Hematopoietic multipotent progenitor cell treated with erythropoietin and hydrocortisone succinate and interleukin-3 and kit ligand, for 4 days (in vitro differentiated cells): Measurements from ENCODE around the gene IL10.
"Not testable (repeated sequence)": the region's sequence is repeated elsewhere in the genome, so short reads cannot be mapped to it uniquely, and the experiment has no call there.

Experiments used
- DNase-seq: peaks from one replicate; pipeline ENCODE4 v3.0.0-alpha.2; 2015

The IL10 gene

GRCh38 chr1:206762741-206763364, 9.4 kb downstream of the IL10 start:
- not testable (repeated sequence) for DNase-seq

DNA sequence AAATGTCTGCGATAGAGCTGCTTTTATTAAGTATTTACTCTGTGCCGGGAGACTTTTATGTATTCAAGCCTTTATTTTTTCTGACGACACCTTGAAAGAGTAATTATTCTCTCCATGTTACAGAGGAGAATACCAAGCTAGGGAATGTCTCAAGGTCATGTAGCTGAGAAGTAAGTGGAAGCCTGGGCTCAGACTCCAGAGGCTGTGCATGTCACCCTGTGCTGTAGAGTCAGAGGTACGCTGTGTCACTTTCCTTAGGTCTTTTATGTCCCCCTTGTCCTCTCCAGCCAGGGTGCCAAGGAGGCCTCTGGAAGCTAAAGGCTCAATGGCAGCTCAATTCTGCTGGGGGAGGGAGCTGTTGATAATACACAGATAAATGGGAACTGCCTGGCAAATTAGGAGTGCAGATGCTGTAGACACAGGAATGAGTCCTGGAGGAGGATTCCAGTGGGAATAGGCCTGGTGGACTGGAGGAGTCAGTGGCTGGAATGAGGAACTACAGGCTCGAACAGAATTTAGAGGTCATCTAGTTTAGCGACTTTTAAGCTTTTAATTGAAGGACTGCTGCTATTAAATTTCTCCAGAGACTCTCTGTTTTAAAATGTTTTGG, 11.0 kb downstream of the IL10 start:
- no peak for DNase-seq

GRCh38 chr1:206760590-206760989, 11.7 kb downstream of the IL10 start:
- no peak for DNase-seq

GRCh38 chr1:206757524-206758266, 14.6 kb downstream of the IL10 start:
- peak; percentile 65 for DNase-seq

- DNase-seq = no peak
Observed at GRCh38 chr1:206754011-206754410, 18.3 kb downstream of the IL10 start.

DNA sequence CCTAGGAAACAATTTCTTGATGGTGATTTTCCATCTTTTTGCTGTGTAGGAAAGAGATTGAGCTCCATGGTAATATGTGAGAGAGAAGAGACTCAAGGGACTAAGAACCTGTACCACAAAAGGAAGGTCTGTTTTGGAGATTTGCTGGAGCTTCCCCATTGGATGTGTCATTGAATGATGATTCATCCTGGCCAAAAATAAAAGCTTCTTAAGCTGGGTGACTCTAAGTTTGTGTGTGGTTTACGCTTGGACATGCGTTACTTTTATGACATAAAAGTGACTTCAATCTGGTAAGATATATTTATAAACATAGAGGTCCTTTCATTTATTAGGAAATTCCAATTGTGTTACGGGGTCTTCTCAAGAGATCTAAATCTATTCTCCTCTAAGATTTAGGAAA, 19.2 kb downstream of the IL10 start:
- DNase-seq = no peak

DNA sequence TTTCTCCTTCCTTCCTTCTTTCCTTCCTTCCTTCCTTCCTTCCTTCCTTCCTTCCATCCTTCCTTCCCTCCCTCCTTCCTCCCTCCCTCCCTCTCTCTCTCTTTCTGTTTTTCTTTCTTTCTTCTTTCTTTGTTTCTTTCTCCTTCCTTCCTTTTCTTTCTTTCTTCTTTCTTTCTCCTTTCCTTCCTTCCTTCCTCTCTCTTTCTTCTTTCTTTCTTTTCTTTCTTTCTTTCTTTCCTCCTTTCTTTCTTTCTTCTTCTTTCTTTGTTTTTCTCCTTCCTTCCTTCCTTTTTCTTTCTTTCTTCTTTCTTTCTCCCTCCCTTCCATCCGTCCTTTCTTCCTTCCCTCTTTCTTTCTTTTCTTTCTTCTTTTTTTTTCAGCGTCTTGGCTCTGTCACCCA, 19.8 kb downstream of the IL10 start:
- DNase-seq = no peak

DNA sequence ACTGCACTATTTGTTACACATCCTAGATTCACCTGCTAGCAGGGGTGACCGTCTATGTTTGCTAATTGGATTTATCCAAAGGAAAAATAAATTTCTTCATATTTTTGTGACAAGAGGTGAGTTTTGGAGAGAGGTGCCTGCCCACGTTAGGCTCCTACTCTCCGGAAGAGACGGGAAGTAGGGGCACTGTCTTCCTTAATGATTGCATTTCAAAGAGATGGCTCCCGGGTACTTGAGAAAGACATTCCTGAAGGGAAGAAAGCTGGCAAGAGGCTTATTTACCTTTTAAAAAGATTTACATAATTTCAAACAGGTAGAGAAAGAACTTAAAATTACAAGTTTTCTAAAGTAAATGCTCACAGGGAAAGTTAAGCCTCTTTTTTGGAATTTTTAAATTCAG, 20.4 kb downstream of the IL10 start:
- DNase-seq = no peak

DNA sequence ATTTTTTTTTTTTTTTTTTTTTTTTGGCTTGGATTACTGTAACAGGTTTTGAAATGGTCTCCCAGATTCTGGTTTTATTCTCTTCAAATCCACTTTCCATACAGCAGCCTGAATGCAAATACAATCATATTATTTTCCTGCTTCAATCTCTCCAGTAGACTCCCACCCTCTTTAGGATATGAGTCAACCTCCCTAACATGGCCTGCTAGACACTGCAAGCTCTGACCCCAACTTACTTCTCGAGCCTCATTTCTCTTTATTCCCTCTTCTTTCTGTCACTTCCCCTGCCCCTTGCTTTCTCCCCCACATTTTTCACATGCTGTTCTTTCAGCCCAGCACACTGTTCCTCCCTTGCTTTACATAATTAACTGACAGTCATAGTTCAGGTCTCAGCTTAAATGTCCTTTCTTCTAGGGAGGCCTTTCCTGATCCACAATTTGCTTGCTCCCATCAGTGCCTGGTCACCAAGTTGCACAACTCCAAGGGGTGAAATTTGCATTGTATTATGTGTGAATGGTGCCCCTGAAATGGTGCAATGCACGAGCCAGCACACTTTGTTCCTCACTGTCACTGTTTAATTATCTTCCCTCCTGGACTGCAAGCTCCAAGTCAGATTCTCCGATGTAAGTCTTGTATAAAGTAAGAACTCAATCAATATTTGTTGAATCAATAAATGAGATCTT, 23.8 kb downstream of the IL10 start:
- no peak for DNase-seq

- no peak for DNase-seq
Observed at GRCh38 chr1:206745301-206745700, 27.0 kb downstream of the IL10 start.

DNA sequence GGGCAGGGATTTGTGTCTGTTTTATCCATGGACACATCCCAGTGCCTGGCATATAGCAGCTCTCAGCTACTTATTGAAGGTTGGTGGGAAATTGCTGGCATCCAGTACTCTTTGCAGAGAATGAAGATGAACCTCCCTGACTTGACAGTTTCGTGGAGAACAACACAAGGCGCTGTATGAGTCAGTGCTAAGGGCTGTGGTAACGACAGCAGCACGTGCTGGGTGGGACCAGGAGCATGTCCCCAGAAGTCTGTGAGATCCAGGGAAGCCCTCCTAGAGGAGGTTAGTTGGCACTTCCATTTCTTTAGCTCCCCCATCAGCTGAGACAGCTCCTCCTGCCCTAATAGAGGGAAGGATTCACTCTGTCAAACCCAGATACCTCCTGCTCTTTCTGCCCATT, 27.6 kb downstream of the IL10 start:
- no peak for DNase-seq

- no peak for DNase-seq
Observed at GRCh38 chr1:206742719-206743383, 29.4 kb downstream of the IL10 start.

DNA sequence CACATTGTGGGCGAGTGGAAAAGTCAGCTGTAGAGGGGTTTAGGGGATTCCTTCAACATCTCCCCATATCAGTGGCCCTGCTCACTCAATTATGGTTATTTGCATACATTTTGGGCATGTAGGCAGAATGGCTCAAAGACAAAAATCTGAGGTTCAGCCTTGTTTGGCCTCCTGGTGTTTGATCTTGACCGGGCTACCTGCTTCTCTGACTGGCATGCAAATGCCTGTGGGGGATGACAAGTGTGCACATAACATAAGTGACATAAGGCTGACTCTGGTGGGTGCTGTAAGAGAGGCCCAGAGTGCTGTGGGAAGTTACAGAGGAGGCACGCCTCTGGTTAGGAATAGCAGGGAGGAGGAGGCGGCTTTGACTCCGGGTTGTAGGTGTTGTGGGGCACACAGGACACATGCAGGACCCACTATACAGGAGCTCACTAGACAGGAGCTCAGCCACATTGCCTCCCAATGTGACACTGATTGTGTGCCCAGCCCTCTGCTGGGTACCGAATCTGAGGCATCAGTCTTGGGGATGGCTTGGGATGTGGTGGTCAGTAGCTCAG, 31.1 kb downstream of the IL10 start:
- no peak for DNase-seq

GRCh38 chr1:206739411-206740076, 32.8 kb downstream of the IL10 start:
- DNase-seq = peak; percentile 26

- peak; percentile 61 for DNase-seq
Observed at GRCh38 chr1:206738370-206739366, 33.6 kb downstream of the IL10 start.

DNA sequence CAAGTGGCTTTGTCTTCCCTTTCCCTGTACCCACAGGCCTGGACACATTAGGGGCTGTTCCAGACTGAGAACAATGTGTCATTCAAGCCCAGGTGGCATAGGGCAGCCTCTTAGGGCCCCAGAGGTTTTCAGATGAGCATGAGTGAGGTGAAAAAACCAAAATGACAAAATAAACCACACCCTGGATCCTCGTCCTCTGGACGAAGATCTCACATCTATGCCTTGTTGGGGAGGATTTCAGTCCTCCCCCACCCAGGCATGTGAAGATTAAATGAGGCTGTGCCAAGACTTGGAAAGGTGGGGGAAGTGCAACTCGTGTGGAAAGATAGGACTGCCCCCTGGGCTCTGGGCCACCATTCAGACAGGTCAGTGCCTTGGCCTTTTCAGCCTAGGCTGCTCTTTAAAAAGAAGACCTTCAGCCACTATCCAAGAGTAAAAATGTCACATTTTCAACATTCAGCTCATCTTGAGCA, 34.5 kb downstream of the IL10 start:
- DNase-seq = peak; percentile 20

DNA sequence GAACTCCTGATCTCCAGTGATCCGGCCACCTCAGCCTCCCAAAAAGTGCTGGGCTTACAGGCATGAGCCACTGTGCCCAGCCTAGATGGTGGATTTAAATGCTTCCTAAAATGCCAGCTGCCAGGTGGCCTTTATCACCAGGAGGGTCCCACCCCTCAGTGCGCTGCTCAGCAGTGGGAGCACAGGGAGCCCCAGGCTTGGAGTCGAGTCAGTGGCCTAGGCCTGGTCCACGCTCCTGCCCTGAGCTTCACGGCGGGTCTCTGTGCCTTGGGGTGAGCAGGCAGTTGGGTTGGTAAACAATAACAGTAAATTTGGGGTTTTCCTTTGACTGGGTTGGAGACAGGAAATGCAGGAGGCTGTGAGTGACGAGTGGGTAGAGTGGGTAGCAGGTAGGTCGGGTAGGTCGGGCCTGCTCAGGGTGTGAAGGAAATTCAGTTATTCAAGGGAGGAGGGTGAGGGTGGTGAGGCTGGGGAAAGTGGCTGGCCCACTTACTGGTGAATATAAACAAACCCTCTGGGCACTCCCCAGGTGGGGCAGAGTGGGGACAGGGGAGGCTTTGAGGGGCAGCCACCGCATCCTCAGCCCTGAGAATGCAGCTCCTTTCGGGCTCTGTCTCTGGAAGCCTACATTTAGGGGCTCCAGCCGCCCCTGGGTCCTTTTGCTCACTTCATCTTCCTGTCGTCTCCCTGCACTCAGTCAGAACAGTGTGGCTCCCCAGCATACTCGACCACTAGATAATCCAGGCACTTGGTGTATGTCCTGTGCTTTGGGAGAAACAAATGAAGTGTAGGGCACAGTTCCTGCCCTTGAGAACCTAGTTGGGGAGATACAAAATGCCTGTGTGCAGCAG, 35.2 kb downstream of the IL10 start:
- no peak for DNase-seq

DNA sequence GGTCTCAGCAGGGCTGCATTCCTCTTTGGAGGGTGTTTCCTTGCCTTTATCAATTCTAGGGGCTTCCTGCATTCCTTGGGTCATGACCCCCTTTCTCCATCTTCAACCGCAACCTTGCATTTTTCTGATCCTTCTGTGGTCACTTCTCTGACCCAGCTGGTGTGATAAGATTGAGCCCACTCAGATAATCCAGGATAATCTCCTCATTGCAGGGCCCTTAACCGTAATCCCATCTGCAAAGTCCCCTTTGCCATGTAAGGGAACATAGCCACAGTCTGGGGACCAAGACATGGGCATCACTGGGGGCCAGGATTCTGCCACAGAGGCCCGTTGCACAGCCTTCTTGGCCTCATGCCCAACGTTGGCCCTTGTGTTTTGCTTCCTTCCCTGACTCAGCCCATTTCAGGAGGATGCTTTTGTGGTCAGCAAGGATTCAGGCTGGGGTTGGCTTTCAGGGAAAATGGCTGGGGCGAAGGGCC, 36.7 kb downstream of the IL10 start:
- peak; percentile 75 for DNase-seq

GRCh38 chr1:206734499-206735142, 37.7 kb downstream of the IL10 start:
- DNase-seq = peak; percentile 80
